Myocyte (in vitro differentiated cells): ENCODE data around the gene RIPOR3. TPM values are rescaled to one million over a fixed set of nuclear protein-coding genes. Genes with fewer than 3 reads are reported as not detected.
"Not testable (repeated sequence)": the region's sequence is repeated elsewhere in the genome, so short reads cannot be mapped to it uniquely, and the experiment has no call there.

Source experiments
- DNase-seq: peaks from one replicate; pipeline ENCODE4 v3.0.0-alpha.2; 2012; ENCODE audit warnings: low read depth
- total RNA-seq: library from RNA; depleted of rRNA; stranded (reverse); fragments of >200 nt; gene quantifications from 2 replicates; pipeline ENCODE4 v1.2.3, GENCODE V29; 2014

RIPOR3 gene
- total RNA-seq, 1 donor from 2014 or later = 0.16 TPM

DNA sequence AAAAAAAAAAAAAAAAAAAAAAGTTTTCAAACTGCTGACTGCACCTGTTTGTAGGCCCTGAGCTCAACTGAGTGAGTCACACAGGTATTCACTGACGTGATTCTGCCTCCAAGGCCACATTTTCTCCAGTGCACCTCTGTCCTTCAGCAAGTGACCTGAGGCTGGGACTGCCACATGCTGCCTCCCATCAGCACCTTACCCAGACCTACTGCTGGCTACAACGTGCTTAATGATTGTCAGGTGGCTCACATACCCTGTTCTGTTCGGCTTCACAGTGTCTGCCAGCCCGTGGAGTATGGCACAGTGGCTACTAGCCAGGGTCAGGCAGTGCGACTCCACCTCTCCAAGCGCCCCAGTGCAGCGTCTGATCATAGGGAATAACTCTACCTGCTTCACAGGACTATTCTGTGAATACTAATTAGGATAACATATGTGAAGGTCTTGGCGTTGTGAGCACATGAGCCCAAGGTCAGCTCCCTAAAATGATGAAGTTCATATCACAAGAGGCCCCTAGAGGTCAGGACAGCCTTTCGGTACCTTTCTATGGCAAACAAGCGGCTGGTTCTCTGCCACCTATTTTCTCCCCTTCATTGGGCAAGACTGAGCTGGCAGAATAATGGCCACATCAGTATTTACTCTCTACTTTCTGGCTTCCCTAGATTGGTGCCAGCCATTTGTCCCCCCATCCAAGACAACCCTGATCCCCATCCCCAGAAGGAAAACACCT lies 28.1 kb downstream of the RIPOR3 start:
- DNase-seq = no peak

DNA sequence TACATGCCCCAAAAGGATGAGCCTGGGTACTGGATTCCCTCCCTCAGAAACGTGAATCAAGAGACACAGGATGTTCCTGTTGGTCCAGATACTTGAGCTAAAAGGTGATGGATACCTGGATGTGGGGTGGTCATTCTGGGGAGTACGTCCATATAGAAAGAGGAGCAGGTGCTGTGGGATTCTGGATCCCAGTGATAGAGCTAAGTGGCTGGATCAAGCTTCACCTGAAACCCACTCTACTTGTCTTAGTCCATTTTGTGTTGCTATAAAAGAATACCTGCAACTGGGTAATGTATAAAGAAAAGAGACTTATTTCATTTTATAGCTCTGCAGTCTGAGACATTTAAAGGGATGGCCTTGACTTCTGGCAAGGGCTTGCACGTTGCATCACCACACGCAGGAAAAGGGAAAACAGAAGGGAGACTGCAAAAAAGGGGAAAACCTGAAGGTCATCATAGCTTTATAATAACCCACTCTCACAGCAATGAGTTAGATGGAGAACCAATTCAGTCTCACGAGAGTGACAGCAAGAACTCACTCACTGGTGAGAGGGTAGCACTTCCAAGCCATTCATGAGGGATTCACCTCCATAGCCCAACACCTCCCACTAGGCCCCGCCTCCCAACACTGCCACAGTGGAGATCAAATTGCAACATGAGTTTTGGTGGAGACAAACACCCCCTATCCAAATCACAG lies 31.2 kb downstream of the RIPOR3 start:
- DNase-seq = no peak

DNA sequence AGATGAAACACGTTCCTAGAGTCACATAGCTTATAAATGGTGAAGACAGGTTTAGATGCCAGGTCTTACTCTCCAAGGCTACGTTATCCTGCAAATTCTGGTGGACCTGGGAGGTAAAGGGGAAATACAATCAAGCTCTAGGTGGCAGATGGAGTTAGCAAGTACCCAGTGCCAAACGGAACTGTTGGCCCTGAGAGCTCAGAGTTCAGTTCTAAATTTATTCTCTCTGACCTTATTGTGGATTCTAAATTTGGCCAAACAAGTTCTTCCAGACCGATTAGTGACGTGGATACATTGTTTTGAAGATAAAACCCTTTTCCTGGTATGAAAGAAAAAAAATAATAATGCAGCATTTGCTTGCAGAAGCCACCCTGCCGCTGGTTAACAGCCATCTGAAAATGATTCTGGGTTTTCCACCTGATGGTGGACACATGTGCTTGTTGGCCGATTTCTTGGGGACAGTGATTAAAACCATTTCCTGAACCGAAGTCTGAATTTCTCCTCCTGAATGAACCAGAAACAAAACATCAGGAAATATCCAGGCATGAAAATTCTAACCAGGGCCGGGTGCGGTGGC lies 32.5 kb downstream of the RIPOR3 start:
- DNase-seq = no peak

DNA sequence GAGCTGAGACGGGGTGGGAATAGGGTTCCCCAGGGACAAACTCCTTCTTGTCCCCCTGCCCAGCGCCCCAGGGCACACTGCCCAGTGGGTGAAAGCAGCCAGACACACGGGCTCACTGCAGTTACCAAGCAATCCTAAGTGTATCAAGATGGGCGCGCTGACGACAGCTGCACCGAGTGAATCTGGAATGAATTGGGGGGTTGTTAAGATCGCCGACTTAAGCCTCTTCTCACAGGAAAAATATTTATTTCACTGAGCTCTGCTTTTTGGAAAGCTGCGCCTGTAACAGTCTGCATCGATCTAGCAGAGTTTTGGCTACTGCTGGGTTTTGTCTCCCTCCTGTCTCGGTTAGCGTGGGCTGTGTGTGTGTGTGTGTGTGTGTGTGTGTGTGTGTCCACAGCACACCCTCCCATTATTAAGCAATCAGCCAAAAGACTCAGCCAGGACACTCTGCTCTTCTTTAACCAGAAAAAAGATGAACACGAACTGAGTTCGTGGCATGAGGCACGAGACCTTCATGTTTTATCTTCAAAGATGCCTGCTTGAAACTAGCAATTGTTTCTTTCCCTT lies 35.9 kb downstream of the RIPOR3 start:
- DNase-seq = peak; percentile 80

DNA sequence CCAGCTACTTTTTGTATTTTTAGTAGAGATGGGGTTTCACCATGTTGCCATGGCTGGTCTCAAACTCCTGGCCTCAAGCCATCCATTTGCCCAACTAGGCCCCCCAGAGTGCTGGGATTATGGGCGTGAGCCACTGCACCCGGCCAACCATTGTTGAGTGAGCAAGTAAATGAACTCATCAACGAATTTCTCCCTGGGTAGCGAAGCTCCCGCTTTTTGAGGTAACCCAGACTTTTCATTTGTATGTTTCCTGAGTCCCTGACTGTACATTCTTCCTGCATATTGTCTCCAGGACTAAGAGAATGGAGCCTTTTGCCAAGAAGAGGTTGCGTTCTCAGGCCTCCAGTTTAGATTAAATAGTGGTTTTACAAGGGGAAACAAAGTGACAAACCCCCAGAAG lies 36.4 kb downstream of the RIPOR3 start:
- DNase-seq = no peak

DNA sequence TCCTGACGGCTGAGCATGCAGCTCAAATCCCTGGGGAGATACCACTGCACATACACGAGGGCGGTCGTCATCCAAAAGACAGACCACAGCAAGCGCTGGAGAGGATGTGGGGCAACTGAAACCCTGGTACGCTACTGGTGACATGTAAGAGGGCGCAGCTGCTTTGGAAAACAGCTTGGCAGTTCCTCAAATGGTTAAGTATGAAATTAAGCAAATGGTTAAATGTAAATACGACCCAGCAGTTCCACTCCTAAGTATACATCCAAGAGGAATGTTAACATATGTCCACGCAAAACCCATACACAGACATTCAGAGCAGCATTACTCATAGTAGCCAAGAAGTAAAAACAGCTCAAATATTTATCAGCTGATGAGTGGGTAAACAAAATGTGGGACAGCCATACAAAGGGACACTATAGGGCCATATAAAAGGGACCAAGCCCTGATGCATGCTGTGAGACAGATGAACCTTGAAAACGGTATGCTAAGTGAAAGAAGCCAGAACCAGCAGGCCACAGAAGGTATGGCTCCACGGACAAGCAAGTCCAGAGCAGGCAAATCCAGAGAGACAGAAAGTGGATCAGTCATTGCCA lies 38.5 kb downstream of the RIPOR3 start:
- DNase-seq = no peak

DNA sequence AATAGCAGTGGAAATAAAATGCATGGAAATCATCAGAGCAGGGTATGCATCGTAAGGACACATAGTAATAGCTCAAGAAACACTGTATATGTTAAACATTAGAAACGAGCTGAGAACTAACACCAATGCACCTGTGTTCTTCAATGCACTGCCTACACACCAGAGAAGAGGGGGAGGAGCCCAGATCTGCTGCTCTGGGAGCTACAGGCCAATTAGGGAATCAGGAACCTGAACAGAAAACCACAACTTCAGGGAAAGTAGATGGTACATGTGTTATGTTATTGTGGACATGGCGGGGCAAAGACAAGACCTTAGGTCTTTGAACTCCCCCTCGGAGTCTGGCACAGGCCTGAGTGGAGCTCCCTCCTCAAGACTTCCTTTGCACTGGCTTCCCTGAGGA lies 39.7 kb downstream of the RIPOR3 start:
- DNase-seq = no peak

DNA sequence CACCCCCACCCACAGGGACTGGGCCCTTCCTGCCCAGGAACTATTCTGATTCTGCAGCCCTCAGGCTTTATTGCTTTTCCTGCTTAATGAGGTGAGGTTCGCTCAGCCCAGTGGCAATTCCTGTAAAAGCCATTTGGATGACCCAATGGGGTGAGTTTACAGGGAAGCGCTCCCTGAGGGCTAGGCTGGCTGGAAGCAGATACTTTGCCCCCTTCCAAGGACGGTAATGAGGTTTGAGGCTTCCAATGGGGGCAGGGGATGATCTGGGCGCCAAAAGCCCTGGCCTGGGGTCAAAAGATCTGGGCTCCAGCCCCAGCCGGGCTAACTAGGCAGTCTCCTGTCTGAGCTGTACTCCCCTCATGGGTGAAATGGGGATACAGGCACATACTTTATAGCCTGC lies 41.8 kb downstream of the RIPOR3 start:
- no peak for DNase-seq

DNA sequence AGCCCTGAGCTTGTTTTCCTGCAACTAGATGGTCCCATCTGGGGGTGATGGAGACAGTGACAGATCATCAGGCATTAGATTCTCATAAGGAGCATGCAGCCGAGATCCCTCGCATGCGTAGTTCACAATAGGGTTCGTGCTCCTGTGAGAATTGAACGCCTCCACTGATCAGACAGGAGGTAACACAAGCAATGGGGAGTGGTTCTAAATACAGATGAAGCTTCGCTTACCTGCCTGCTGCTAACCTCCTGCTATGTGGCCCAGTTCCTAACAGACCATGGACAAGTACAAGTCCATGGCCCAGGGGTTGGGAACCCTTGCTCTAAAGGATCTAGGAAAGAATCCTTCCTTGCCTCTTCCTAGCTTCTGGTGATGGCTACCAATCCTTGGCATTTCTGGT lies 42.7 kb downstream of the RIPOR3 start:
- DNase-seq = no peak

DNA sequence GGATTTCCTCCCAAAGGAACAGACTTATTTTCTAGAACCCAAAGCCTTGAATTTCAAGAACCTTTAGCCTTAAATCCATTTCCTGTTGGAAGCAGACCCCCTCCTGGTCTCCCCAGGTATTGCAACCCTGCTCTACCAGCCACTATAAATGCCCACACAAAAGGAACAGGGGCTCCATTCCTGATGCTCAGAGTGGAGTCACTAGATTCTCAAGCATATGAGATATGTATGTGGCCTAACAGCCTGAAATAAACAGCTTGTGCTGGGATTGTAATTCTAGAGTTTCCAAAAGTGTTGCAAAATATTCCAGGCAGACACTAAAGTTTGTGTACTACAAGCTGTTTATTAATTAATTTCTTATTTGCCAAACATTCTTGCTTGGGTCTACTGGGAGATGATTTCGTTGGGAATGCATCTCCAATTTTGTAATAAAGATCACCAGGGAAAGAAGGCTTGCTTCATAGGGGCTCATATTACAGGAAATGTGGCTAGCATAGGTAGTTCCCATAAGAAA lies 44.8 kb downstream of the RIPOR3 start:
- DNase-seq = peak; percentile 40

DNA sequence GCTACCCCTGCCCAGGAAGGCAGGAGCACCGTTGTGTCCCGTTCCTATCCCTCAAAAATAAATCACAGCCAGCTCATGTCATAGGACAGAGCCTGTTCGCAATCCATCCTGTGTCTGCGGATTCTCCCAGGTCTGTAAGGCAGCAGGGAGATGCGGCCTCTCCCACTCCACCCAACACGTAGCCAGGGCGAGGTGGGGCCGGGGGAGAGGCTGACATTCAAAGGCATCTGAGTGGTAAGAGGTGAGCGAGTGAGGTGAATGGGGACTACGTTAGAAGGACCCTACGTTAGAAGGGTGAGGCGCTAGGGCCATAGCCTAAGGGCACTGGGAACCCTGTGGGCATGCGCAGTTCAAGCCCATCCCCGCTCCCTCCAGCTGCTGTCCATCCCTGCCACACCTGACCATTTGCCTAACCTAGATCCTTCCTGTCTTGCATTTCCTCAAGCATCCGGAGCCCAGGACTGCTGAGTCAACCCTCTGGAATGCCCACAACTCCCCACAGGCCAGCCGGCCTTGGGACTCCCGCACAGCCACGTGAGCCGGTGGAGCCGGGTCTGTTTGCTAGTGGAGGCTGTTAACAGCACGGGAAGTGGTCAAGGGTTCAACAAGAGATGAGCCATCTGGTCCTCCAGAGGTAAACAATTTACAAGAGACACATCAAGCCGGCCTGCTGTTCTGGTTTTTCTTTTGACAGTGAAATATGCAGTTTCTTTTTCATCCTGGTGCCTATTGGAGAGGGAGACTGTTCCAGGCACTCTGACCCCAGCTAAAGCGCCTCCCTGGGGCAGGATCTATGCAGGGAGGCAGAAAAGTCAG lies 45.9 kb downstream of the RIPOR3 start:
- peak; percentile 93 for DNase-seq

DNA sequence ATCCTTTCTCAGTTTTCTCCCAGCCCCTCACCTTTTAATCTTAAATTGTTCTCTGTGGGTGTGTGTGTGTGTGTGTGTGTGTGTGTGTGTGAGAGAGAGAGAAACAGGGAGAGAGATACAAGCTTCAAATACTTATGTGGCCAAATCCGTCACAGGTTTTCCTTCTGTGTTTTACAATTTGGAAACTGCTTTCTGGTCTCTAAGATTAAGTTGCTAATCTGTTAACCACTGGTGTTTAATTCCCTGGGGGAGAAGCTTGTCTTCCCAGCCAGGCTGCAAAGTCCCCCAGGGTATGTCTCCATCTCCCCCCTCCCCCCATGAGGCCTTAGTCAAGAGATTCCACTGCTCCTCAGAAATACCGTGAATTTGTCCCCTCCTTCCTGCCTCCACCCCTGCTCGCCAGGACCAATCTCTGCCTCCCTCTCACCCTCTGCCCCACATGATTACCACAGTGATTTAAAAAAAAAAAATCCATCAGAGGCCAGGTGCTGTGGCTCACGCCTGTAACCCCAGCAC lies 49.0 kb downstream of the RIPOR3 start:
- no peak for DNase-seq

DNA sequence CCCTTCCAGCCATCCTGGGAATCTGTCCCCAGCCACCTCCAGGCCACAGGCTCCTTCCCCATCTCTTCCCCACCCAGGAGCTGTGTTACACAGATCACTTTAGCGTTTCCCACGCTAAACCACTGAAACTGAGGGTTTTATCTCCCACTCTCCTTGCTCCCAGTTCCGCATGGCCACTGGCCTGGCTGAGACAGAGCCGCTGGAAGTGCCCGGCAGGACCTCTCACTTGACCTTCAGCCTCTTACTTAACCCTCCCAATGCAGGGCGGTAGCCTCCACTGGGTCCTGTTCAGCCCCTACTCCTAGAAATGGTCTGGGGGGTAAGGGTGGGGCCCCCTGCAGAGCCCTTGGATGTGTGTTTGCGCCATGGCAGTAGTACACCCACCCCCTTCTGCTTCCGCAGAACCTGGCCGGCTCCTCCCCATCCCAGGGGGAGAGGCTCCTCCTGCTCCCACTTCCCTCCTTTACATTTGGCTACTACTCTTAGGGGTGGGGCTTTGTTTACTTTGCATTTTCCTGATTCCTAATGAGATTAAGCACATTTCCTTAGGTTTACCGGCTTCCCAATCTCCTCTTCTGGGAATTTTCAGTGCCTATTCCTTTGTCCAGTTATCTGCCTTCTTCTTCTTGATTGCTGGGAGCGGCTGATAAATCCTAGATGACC lies 49.6 kb downstream of the RIPOR3 start:
- DNase-seq = not testable (repeated sequence)

DNA sequence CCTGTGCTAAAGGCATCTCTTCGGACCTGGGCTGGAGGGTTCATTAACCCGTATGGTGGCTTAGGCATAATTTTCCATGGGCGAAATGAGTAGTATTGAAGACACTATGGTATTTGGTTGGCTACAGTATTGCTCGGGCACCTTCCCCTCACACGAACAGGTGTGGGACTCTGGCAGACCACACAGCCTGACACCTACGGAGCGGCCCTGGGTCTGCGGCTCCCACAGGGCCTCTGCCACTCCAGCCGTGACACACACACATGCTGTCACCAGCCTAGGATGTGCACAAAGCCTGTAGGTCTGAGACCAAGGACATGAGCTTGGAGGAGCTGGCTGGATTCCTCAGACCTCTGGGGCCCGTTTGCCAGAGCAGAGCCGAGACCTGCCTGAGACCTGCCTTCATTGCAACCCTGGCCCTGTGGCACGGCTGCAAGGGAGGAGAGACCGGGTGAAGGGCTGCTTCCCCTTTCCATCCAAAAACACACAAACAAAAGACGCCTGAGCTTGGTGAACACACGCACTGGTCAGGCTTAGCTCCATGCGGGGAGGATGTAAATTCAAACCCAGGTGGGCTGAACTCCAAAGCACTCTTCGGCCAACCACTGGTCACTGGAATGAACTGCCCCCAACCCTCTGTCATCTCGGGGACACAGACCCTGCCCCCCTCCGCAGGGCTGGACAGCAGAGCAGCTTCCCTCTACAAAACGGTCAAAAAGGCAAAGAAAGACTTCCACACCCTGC lies 51.2 kb downstream of the RIPOR3 start:
- not testable (repeated sequence) for DNase-seq

DNA sequence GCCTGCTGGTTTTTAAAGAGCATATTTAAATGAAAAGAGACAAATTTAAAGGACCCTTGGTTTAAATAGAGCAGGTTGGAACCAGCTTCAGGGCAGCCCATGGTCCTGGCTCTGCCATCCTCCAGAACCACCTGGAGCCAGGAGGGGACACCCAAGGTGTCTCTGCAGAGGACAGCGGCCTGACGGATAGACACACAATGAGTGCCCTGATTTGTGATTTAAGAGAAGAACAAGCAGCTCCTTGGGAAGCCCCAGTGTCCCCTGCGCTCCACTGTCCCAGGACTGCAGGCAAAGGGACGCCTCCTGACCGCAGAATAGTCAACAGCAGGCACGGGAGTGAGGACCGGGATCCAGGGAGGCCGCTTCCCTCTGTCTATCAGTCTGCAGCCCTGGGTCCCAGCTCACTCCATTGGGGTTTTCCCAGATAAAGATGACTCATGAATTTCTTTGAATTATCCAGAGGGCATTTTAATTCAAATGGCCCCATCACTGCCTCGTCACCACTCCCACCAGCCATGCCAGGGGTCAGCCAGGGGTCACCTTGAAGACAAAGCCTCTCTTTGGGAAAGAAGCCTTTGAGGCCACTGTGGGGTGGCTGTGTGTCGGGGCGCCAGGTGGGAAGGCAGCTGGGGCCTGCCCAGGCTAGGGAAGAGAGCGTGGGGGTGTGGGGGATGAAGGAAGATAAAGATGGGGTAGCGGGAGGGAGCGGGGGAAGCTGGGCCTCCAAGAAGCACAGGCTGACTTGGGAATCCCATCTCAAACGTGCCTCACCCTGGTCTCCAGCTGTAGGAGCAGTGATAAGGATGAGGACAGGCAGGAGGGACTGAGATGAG lies 53.1 kb downstream of the RIPOR3 start:
- DNase-seq = not testable (repeated sequence)

DNA sequence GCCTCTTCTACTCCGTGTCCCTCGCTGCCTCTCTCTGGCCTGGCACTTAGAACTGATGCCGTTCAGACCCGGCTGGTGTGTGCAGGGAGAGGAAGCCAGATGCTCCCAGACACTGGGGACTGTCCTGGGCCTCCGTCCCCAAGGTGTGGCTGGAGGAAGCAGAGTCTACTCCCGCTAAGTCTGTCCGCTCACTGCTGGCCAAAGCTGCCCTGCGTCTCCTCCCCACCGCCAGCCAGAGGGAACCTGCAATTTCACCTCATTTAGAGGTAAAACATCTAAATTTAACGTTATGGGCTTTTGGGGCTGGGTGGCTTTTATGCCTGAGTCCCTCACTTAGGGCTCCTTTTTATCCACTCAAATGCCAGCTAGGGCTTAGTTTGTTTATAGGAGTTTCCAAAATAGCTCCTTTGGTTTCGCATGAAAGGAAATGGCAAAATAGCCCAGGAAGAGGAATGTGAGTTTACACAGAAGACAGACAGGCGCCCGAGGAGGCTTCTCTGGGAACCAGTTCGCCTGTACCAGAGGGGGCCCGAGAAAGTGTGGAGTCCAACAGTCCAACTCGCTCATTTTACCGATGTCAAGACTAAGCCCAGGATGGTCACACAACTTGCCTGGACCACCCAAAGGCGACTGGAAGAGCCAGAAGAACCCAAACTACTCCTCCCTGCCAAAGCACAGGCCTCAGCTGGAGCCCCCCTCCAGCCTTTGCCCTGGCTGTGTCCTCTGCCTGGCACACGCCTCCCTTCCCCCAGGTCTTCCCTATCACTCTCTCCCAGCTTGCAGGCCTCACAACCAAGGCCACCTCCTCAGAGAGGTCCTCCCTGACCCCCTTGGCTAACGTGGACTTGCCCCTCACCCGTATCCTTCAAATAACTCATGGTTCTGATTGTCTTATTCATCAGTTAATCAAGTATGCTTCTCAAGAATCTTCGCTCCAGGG lies 54.5 kb downstream of the RIPOR3 start:
- DNase-seq = no peak
